ENCODE measurements around the gene MYO1D.

- TF ChIP-seq ELF4 (CRISPR knock-in tag; IDR thresholded peaks at IDR 0.05; ENCODE audit: borderline replicate concordance) (no peak), HDAC2 (CRISPR knock-in tag; IDR thresholded peaks at IDR 0.05) (no peak), JUNB (CRISPR knock-in tag; IDR thresholded peaks at IDR 0.05; ENCODE audit: borderline replicate concordance) (no peak), ZSCAN9 (CRISPR knock-in tag; IDR thresholded peaks at IDR 0.05; ENCODE audit: borderline replicate concordance) (no peak), GTF2F1 (IDR thresholded peaks at IDR 0.05; ENCODE audit: low read length) (no peak), ZSCAN21 (CRISPR knock-in tag; IDR thresholded peaks at IDR 0.05; ENCODE audit: borderline replicate concordance) (no peak), POLR2A (IDR thresholded peaks at IDR 0.05; ENCODE audit: insufficient read depth in 1 of 2, low read depth in 2 of 2, low read length in 2 of 2) (no peak), CTCF (CRISPR knock-in tag; IDR thresholded peaks at IDR 0.05) (no peak)
- TF ChIP-seq, protein P1, sequence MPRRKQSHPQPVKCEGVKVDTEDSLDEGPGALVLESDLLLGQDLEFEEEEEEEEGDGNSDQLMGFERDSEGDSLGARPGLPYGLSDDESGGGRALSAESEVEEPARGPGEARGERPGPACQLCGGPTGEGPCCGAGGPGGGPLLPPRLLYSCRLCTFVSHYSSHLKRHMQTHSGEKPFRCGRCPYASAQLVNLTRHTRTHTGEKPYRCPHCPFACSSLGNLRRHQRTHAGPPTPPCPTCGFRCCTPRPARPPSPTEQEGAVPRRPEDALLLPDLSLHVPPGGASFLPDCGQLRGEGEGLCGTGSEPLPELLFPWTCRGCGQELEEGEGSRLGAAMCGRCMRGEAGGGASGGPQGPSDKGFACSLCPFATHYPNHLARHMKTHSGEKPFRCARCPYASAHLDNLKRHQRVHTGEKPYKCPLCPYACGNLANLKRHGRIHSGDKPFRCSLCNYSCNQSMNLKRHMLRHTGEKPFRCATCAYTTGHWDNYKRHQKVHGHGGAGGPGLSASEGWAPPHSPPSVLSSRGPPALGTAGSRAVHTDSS (CRISPR knock-in tag; conservative IDR thresholded peaks at IDR 0.05): no peak
Observed at GRCh38 chr17:32493571-32493970, 383.4 kb downstream of the MYO1D start.

All from HepG2 (cell line).